HCEC 1CT (cell line): ENCODE data around the gene ISM1.

ENCODE experiments used
- DNase-seq: peaks from one replicate; pipeline ENCODE4 v3.0.0-alpha.2; 2017

Gene ISM1

DNA sequence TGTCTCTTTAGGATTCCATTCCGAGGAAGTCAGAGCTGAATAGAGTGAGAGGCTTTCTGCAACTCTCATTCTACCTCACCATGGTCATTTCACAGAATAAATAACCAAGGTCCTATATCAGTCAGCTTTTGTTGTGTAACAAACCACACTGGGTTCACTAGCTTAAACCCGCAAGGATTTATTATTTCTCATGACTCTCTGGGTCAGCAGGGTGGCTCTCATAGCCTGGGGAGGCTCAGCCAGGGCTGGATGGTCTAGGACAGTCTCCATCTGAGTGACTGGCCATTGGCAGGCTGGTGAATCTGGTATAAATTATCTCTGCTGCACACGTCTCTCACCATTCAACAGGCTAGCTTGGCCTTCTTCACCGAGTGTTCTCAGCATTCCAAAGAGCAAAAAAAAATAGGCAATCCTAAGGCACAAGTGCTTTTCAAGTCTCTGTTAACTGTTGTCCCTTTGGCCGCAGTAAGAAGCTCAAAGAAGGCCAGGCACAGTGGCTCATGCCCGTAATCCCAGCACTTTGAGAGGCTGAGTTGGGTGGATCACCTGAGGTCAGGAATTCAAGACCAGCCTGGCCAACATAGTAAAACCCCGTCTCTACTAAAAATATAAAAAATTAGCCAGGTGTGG lies 39.7 kb downstream of the ISM1 start:
- no peak for DNase-seq

DNA sequence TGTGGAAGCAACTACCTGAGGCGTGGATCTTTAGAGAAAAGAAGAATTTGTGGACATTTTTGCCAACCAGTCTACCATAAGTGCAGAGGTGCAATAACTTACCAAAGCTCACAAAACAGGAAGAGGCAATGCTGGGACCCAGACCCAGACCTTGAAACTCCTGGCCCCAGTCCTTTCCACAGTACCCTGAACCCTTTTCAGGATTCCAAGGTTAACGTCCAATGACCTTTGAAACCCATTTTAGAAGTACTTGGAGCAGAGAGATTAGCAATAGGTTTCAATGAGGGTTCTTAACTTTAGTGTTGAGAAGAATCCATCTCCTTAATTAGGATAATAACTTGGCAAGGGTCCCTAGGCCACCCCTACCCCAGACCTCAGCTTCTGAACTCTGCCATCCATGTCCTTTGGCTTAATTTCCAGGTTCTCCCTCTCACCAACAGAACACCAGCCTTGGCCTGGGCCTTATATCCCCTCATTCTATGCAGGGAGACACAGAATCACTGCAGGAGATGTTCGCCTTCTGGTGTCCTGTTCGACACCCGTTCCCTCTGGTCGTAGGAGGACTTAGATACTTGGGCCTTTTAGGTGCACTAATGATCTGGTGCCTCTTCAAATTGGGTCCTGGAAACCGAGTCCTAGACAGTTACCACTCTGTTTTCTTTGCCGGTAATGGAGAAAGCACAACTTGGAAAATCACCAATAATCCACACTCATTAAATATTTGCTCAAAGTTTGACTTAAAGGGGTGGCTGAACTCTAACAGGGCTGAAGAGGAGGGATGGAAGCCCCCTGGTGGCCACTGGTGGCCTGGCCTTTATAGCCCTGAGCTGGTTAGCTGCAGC lies 40.6 kb downstream of the ISM1 start:
- peak; percentile 50 for DNase-seq

DNA sequence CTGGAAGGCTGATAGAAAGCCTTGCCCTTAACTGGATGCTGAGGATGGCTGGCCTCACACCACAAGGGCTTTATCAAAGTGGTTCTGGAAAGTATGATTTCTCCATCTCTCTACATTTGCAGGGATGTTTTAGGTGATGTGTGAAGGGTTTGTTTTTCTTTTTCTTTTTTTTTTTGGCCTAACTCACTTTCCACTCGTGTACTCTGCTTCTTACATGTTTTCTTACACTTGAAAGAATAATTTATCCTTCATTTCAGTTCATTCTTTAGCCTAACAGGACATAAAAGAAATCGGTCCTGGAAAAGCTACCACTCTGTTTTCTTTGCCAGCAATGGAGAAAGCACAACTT lies 41.2 kb downstream of the ISM1 start:
- no peak for DNase-seq

DNA sequence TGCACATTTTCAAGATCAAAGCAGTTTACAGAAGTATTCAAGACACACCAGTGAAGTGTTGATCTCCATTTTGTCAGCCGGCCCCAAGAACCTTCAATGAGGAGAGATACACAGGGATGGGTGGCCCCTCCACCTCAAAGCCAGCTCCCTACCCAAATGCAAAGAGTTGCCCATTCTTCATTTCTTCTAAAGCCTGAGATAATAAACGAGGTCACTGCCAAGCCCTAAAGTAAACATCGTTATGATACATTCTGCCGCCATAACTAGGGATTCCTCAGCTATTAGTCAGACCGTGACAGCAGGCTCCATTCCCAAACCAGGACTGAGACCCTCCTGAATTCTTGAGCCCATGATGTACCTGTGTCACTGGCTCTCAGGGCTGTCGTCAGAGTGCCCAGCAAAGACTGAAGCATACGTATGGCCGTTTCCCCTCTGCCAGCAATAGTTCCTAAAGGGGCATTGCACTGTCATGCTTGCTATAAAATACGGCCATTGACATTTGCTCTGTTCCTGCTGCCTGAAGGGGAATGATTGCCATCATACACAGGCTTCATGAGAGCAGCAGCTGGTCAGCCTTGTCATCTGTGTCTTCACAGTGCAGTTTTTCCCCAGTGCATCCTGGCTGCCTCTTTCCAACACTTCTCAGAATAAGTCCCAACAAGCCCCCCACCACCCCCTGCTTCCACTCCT lies 41.7 kb downstream of the ISM1 start:
- peak; percentile 10 for DNase-seq

DNA sequence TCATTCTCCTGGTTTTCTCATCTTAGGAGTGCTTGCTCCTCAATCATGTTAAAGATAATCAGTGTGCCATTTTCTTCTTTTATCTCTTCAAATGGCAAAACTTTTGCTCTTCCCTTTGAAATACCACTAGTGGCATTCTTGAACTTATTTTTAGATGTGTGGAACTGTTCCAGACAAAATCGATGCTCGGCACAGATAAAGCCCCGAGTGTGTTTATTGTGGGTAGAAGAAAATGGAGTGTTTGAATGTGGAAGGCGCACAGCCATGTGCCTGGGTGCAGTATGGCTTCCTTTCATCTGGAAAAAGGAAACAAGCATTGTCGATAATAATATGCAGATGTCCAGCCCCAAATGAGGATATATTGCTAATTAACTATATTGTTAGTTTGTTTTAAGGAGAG lies 42.4 kb downstream of the ISM1 start:
- DNase-seq, result no peak

DNA sequence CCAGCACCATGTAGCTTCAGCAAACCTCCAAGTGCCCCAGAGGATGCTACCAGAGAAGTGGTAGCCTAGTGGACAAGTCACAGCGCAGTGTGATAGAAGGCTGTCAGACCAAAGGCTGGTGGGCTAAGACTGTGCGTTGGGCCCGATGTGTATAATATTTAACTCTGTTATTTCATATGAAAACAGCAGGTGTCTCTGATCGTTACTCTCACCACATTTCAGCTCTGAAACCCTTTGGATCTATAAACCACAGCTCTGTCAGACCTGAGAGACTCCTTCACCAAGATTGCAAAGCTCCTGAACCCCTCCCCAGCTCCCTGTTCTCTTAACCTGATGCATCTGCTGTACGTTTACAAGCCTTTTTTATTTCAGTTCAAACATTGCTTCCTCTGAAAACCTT lies 43.8 kb downstream of the ISM1 start:
- DNase-seq, result no peak

DNA sequence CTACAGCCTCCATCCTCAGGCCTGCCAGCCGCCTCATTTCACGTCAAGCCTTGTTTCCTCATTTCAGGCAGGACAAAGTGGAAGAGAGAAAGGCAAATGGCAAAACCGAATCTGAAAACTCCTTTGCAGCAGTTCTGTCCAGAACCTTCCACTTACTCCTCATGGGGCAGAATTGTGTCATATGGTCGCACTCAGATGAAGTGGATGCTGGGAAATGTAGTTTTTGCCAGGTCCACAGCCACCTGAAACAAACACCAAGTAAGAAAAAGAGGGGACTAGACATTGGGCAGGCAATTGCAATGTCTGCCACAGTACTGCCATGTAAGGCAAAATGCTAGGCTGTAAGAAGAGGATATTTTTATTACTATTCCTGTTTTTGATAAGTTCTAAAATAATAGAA lies 44.9 kb downstream of the ISM1 start:
- no peak for DNase-seq

DNA sequence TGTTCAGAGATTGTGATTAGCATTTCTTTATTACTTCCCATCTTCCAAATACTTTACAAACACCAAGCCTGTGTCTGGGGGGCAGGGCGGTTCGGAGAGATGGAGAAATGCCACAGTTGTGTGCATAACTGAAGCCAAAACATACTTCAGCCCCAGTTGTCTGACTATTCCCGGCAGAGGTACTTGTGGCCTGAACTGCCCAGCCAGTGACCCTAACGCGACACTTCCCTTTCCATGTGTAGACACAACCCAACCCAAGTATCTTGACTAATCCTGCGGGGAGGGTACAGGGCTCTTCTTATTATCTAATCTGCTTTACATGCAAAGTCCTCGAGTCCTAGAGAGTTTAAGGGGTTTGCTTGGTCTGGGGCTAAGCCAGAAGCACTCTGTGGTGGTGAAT lies 46.2 kb downstream of the ISM1 start:
- no peak for DNase-seq

DNA sequence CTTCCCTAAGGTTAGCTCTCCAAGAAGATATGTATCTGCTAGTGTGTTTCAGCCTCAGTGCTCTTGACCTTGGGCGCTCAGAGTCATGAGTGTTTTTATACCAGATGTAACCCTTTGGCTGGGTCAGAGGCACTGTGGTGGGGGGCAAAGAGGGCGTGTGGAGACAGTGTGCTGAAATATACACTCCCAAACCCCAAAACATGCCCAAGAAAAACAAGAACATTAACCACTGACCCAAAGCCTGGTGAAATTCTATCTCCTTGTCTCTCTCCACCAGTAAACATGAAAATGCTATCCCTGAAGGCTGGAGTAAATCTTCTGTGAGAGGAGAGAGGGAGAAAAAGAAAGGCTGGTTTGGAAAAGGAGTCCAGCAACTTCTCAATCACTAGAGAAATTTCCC lies 47.9 kb downstream of the ISM1 start:
- no peak for DNase-seq

DNA sequence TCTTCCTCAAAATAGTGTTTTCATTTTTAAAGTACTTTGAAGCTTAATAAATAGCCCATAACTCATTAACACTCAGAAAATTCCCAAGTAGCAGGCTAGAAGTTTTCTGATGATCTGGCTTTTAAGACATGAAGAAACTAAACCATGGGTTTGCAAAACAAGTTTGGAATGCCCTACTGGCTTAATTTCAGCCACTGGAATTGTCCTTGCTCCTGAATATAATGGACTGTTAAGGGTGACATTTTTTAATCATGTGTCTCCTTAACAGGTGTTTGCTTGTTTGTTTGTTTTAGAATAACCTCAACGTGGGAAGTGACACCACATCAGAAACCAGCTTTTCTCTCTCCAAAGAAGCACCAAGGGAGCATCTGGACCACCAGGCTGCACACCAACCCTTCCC lies 49.1 kb downstream of the ISM1 start:
- no peak for DNase-seq

DNA sequence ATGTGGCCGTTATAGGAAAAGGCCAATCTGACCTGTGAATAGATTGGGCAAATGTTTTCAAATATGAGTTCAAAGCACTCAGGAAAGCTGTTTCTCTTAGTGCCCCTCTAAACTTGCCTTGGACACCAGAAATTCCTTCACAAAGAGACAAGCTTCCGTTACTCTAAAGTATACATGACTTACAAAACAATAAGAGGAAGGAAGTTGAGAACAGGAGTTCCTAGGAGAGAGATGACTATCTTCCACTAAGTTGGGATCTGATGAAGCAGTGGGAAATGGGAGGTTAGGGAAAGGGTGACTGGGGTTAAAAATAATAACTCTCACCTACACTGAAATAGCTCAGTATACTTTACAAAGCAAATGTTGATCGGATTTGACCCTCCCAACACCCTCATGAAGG lies 50.0 kb downstream of the ISM1 start:
- no peak for DNase-seq

DNA sequence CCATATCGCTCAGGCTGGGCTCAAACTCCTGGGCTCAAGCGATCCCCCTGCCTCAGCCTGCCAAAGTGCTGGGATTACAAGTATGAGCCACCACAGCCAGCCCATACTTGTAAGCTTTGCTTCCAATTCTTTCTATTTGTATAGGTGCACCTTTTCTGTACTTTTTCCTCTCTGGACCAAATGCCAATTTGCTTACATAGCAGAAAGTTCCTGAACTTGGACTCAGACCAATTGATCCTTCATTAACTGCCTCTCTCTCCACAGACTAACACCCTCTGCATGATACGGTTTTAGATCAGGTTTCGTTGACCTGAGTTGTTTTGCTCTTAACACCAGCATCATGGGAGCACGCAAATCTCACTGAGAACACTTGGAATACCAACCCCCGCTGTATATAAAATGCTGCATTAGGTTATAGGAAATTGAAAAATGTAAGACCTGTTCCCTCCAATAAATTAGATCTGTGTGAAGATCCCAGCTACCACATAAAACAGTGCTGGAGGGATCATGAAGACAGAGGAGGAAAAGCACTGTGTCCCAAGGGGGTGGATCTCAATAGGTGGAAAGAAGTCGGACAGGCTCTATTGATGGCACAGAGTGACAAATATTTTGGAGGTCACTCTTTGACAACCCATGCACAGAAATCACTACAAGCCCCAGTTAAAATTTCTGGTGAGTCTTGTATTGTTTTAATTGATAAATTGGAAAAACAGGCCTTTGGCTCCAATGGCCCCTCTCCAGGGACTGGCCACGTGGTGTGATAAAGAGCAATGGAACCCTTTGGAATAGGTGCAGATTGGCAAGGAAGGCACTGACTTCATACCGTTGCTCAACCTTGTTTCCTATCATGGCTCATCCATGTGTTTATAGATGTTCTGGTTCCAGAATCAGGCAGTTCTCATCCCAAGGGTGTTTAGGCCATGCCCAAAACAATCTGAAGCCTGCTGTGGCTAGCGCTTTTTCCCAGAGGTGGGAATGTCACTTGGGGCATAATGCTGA lies 51.2 kb downstream of the ISM1 start:
- no peak for DNase-seq

DNA sequence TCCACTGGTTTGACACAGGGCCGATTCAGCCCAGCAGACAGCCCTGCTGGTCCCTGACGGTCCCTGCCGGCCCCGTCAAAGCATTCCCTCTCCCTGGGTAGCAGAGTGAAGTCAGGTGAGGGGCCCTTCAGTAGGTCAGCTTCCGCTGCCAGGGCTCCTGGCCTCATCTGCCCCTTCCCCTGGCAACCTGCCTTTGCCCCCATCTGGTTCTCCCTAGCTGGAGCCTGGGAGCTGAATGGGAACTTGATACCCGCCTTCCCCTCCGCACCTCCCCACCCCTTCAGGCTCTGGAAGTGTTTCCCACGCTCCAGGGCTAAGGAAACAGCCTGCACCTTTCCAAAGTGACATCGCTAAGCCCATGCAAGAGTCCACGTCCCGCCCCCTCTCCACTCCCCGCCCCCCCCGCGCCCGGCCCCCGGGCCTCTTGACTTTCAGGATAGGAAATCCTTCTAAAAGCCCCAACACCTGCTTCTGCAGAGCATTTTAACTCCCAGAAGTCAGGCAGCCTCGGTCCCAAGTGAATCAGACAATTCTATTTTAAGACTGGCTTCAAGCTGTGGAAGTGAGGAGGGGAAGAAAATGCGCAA lies 53.3 kb downstream of the ISM1 start:
- DNase-seq, result no peak

DNA sequence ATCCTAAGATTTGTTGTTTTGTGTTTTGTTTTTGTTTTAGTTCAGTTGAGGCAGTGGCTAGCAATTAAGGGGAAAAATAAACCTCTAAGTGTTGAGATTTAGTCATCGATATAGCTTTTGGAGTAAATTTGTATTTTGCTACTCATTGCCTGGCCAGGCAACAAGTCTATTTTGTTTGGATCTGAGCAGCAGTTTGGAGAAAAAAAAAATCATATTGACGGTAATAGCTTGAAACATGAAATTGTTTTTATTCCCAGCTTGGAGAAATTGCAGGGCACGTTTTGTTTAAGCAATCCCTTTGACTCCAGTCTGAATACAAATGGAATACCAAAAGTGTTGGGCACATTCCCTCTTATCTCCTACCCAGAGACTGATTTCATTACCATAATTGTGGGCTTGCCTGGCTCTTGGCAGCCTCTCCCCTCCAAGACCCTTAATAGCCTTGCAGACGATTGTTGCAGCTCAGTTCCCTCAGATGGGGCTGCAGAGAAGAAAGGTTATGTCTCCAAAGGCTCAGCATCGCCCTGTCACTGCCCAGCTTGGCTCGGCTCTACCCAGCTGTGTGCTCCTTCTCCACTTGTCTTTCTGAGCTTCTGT lies 56.0 kb downstream of the ISM1 start:
- no peak for DNase-seq

DNA sequence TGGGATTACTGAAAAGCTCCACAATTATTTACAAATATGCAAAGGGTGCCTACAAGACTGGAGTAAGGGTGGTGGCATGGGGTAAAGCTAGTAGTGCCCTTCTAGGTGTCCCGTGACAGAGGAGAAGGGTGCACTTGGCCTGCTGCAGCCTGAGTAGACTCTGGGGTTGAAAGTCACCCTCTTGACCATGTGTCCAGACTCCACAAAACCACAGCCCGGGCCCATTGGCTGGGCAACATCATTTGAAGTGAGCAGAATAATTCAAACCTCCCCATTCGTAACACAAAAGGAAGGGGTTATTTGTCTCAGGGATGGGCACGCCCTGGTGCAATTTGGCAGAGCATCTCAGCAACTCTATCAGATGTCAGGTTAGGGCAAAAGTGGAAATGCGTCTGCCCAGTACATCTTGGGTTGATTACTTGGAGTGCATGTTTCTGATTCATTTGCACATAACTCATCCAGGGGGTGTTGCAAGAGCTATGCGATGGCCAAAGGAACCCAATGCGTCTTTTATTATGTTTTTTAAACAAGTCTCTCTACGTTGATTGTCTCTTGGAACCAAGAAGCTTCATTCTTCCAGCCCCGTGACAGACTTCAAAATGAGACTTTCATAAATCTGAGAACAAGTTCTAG lies 56.7 kb downstream of the ISM1 start:
- no peak for DNase-seq

DNA sequence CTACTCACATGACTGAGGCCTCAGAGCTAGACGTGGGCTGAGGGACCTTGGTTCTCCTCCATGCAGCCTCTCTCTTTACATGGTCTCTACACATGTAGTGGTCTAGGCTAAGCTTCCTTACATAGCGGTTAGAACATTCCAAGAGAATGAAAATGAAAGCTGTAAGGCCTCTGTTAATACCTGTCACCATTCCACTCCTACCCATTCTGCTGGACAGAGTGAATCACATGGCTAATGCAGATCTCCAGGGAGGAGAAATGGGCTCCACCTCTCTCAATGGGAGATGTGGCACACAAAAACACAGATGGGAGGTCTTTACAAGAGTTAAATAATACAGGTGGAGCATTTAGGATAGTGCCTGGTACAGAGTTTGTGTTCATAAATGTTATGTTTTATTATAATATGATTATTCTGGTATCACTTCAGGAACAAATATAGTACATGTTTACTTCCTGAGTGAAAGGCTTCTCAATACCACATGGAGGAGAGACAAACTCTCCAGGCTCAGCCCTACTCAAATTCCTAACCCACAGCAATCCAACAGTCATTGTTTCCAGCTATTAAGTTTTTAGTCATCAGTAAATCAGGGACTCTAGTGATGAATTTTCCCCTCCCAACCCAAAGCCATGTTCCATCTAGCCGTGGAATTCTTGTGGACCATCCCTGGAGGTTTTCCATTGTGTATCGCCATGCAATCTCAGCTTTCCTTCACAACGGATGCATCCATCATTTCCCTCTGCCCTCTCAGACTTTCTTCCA lies 57.9 kb downstream of the ISM1 start:
- no peak for DNase-seq

DNA sequence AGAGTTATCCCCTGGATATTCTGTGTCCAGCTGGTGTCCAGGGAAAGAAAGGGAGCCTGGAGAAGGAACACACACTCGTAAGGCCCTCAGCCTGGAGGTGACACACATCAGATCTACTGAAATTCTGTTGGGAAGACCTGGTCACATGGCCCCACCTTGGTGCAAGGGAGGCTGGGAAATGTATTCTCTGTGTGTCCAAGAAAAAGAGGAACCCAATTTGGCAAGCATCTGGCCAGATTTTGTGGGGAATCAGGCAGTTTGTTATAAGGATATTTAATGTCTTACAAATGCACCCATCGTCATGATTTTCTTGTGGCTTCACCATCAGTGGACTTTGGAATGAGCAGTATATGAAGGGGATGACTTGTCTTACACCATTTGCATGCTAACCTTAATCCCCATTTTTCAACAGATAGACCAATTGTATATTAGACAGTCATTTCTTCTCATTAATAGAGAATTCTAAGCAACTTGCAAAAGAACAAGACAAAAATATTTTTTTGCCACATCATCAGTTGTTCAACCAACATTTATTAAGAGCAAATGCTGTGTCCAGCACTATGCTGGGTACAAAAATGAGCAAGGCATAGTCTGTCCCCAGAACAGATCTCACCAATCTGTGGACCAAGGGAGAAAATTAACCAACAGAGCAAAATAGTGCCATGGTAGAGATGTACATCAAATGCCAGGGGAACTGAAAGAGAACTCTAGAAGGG lies 59.7 kb downstream of the ISM1 start:
- no peak for DNase-seq

DNA sequence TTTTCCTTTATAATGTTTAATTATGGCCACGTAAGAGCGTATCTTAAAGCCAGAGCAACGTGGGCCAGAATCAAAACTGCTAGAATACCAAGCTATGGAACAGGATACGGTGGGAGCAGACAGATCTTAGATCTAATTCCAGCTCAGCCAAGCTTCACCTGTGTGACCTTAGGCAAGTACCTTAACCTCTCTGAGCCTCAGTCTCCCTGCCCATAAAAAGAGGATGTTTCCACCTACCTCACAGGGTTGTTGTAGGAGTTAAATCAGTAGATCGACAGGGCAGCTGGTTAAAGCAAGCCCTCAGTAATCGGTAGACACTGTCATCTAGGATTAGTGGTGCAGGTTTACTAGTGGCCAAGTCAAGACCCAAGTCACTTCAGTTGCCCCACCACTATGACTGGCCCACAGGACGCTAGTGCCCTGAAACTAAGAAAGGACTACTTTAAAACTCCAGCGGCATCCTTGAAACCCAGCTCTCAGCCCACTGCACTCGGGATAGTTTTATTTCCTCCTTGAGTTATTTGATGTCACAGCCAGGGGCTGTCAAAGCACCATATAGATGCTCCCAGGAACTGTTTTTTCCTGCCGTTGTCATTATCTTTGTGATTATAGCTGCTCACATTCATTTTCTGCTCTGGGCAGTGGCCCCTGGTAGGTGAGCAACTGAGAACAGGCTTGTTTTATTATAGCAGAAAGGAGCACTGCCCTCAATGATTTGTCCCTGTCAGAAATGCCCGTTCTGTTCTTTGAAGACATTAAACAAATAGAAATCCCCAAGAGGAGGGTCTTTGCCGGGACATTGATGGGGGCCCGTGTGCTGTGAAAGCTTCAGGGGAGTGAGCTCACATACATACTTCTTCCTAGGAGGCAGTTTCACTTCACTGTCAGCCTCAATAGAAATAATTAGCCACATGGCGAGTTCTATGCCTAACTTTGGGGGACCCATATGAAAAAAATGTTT lies 63.1 kb downstream of the ISM1 start:
- DNase-seq, result no peak

DNA sequence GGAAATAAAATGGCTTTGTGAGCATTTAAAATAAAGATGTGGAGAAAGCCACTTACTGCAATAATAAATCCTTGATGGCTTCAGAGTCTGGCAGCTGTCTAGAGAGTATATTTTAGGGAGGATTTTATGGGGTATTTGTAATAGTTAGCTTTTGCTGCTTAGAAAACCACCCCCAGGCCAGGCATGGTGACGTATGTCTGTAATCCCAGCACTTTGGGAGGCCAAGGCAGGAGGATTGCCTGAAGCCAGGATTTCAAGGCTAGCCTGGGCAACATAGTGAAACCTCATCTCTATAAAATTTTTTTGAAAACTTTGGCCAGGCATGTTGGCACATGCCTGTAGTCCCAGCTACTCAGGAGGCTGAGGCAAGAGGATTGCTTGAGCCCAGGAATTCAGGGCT lies 63.8 kb downstream of the ISM1 start:
- DNase-seq, result no peak
